NCI-H2227 (cell line): ENCODE data around the gene ELL2.
A peak's percentile ranks its signal among the peaks of the same experiment; 100 is the strongest.

Experiments
- DNase-seq: peaks from one replicate; lab custom pipeline; 2025; ENCODE audit not compliant: unreplicated experiment; lab: John Stamatoyannopoulos, UW

Gene ELL2

GRCh38 chr5:95956900-95957293, 4.8 kb downstream of the ELL2 start:
- DNase-seq: no peak

DNA sequence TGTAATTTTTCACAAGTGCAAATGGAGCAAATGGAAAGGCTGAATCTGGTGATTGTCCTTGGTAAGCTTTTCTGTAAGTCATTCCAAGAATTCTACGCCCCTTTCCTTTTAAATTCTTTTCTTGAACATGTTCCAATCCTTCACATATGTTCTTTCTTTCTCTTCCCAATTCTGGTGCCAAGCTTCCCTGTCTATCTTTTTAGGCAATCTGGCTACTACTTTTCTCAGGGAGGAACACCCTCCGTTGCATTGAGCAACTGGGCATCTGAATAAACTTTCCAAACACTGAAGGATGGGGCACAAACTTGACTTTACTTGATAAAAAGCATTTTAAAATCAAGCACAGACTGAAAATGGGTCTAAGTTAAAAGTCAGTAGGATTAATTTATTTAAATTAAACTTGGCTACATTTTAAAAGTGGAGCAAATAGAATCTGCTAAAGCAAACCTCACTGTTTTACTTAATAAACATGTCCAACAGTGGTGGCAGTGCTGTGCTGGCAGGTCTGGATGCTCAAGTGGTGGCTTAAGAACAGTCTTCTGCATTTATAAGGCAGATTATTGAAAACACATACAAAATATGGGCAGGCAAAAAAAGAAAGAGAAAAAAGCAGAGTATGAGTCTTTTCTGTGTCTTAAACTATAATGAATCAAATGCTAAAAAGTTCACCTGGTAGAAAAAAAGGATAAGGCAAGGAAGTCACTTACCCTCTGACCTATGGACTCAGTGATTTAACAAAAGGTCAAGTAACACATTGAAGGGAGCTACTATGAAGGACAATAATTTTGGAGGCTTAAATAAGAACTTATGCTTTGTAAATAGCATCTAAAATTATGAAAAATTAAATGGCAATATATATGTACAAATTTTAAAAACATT, 5.4 kb downstream of the ELL2 start:
- DNase-seq: no peak

DNA sequence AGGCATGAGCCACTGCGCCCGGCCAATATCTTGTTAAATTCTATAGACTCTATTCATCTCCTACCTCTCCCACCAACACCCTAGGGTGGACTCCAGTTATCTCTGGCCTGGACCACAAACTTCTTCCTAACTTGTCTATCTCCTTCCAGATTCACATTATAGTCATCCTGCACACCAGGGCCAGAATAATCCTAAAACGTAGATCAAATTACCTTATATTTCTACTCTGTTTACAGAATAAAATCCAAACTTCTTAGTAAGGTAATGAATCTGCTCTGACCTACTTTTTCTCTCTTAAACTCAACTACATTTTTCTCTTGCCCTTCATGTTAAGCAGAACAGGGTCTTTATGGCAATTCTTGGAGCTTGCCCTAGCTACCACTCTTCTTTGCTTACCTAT, 6.9 kb downstream of the ELL2 start:
- no peak for DNase-seq

- DNase-seq: no peak
These were observed 8.5 kb downstream of the ELL2 start for GRCh38 chr5:95953021-95953702.

DNA sequence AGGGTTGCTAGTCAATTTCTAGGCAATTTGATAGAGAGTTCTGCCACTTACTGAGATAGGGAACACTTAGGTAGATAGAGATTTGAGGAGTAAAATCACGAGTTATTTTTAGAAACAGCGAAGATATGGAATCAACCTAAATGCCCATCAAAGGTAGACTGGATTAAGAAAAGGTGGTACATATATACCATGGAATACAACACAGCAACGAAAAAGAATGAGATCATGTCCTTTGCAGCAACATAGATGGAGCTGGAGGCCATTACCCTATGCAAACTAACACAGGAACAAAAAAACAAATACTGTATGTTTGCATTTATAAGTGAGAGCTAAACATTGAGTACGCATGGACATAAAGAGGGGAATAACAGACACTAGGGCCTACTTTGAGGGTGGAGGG, 9.7 kb downstream of the ELL2 start:
- DNase-seq: no peak

DNA sequence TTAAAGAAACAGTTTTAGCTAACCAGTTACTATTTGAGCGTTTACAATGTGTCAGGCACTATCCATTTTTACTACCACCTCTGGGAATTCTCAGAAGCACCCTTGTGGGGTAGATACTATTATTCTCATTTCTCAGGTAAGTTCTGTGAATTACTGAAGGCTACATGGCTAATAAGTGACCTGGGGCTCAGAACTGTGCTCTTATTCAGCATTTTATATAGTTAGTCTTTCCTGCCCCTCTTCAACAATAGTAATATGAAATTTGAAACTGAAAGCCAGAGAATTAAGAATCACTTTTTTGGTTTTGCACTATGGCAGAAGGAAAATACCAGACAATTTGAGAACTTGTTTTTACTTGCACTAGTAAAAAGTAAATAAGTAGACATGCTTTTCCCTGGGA, 11.8 kb downstream of the ELL2 start:
- DNase-seq: no peak

- DNase-seq: no peak
These were observed 13.0 kb downstream of the ELL2 start for GRCh38 chr5:95948631-95949030.

GRCh38 chr5:95946451-95946850, 15.2 kb downstream of the ELL2 start:
- no peak for DNase-seq

- DNase-seq: no peak
These were observed 18.7 kb downstream of the ELL2 start for GRCh38 chr5:95942968-95943367.

- DNase-seq: no peak
These were observed 19.2 kb downstream of the ELL2 start for GRCh38 chr5:95942414-95942813.

DNA sequence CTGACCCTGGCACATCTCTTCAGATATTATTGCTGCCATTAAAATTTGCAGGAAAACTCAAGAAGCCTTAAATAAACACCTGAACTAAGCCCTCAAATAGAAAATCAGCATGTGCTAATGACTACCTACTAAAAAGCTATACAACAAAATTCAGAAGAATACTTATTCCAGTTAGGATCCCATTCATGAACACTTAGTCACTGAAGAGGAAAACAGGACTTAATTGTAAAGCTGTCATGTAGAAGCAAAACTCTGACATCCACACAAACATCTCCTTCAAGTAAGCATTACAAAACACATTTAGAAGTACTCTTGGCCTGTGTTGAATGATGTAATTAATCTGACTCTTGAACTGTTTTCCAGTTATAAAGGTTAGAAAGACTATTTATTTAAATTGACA, 19.9 kb downstream of the ELL2 start:
- peak; percentile 43 for DNase-seq

GRCh38 chr5:95940758-95941682, 20.6 kb downstream of the ELL2 start:
- DNase-seq: no peak

DNA sequence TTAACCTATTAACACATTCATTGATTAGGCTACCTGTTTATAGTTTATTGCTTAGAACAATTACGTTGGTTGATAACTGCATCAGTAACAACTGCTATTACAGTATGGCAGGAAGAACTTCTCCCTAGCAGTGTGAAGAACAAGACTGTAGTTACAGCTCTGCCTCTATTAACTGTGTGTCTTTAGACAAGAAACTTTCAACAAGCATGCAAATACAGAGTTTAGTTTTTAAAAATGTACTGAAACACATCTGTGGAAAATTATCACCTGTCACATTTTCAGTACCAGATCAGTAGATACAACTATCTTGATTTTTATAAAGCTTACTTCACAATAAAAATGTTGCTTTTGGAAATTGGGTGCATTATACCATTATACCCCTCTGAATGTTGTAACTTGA, 22.2 kb downstream of the ELL2 start:
- no peak for DNase-seq

DNA sequence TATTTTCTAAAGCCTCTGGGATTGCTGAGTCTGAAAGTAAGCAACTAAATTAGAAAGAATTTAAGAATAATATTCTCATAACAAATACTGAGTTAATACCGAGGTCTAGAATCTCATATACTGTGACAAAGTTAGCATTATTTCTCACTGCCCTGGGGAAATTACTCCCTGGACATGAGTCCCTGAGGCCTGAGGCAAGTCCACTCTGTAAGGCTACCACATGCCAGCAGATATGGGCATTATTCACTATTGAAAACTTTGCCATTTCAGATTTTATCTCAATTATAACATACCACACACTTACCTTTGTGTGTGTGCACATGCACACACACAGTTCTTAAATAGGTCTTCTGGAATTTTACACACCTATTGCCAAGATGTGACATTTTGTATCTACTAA, 22.9 kb downstream of the ELL2 start:
- no peak for DNase-seq

DNA sequence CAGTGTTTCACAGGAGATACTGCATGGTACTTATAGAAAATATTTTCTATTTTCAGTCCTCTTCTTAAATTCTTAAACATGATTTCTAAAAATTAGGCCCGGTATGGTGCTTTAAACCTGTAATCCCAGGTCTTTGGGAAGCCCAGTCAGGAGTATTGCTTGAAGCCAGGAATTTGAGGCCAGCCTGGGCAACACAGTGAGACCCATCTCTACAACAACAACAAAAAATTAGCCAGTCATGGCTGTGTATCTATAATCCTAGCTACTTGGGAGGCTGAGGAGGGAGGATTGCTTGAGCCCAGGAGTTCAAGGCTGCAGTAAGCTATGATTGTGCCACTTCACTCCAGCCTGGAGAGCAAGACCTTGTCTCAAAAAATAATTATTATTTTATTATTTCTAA, 23.3 kb downstream of the ELL2 start:
- no peak for DNase-seq

GRCh38 chr5:95937607-95938152, 24.0 kb downstream of the ELL2 start:
- DNase-seq: no peak

- no peak for DNase-seq
These were observed 24.7 kb downstream of the ELL2 start for GRCh38 chr5:95936812-95937397.

DNA sequence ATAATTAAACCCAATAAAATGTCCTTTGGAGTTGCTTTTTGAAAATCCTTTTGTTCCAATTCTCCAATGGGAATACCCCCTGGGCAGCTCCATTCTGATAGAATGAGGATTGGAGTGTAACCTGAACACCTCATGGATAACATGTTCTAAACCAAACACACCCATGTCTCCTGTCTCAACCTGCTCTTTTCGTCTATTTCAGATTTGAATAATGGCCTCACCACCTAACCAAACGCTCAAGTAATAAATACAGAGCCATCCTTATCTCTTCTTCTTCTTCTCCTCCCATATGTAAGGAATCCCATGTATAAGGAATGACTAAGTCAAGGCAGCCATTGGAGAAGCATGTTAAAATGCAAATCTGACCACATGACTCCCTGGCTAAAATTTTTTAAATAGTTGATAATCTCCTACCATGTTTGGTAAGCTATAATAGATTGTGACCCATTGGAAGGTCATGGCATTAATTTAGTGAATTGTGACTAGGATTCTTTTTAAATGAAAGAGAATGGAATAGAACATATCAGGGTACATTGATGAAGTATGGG, 26.0 kb downstream of the ELL2 start:
- no peak for DNase-seq

- no peak for DNase-seq
These were observed 27.3 kb downstream of the ELL2 start for GRCh38 chr5:95934207-95934804.

- no peak for DNase-seq
These were observed 28.7 kb downstream of the ELL2 start for GRCh38 chr5:95932941-95933340.
